OCI-LY3 (cell line): ENCODE measurements around the gene RARG.

Source experiments
- EZH2phosphoT487 ChIP-seq: fragments of 200-600 bp; shearing (Covaris generic); IDR thresholded peaks from 2 replicates; pipeline ENCODE4 v1.6.1; 2018; ENCODE audit warnings: antibody characterized with exemption, mixed run types, low read depth
- TF ChIP-seq, protein P1 (sequence below): fragments of 200-600, 300-600 bp; sonication (generic); IDR thresholded peaks from 2 replicates; pipeline ENCODE4 v1.5.1; 2014; ENCODE audit warnings: antibody characterized with exemption, low read length, low read depth

DNA sequence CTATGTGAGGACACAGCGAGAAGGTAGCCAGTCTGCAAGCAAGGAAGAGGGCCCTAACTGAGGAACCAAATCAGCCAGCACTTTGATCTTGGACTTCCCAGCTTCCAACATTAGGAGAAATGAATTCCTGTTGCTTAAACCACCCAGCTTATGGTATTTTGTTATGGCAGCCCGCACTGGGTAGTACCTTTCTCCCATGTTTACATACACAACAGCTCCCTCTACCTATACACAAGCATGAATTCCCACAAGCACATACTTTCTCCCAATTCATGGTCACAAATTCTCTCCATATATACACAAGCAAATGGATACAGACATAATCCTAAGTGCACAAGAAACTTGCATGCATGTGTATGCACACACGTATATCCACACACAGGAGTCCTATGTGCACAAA lies 32.3 kb downstream of the RARG start:
- TF ChIP-seq EZH2phosphoT487, result no peak
- TF ChIP-seq, protein P1, sequence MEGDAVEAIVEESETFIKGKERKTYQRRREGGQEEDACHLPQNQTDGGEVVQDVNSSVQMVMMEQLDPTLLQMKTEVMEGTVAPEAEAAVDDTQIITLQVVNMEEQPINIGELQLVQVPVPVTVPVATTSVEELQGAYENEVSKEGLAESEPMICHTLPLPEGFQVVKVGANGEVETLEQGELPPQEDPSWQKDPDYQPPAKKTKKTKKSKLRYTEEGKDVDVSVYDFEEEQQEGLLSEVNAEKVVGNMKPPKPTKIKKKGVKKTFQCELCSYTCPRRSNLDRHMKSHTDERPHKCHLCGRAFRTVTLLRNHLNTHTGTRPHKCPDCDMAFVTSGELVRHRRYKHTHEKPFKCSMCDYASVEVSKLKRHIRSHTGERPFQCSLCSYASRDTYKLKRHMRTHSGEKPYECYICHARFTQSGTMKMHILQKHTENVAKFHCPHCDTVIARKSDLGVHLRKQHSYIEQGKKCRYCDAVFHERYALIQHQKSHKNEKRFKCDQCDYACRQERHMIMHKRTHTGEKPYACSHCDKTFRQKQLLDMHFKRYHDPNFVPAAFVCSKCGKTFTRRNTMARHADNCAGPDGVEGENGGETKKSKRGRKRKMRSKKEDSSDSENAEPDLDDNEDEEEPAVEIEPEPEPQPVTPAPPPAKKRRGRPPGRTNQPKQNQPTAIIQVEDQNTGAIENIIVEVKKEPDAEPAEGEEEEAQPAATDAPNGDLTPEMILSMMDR, result no peak
